Fibroblast of pulmonary artery (primary cell): ENCODE results near the gene CLECL1.

Source experiments
- DNase-seq: peaks from one replicate; pipeline ENCODE4 v3.0.0-alpha.2; 2010; ENCODE audit warnings: low read depth
- H3K4me3 ChIP-seq: replicated peaks from 2 replicates; pipeline ENCODE4 v1.5.1; 2011; ENCODE audit warnings: low read depth, mild to moderate bottlenecking, control low read depth, low read length, moderate library complexity
- TF ChIP-seq, protein P1 (sequence below): IDR thresholded peaks from 2 replicates; pipeline ENCODE4 v1.5.1; 2011; ENCODE audit warnings: mild to moderate bottlenecking, control low read depth, low read length, inconsistent platforms; ENCODE audit errors: missing control alignments

Gene CLECL1

DNA sequence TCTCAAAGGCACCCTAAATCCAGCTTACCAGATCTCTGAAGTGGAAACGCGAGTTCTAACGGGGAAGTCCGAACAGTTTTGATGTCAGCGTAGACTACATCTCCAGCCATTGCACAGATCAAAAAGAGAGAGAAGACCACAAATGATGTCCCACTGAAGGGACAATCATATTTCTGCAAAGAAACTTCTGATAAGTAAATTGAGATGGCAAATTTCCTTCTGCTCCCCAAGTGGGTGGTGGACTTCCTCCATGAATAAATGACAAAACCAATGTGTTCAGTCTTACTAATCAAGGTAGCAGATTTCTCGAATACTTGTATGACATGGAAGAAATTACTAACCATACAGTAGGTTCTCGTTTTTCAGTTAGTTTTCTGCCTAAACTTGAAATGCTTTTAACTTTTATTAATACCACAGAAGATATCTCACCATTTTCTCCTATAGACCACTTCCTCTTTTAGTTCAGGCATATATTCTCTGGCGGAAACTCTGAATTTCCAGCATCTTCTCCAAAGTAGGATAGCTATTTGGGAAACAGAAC is at the start of gene CLECL1:
Gene CLECL1, minus strand, starts transcription at position 177 of the 541 bp plus-strand sequence.
- TF ChIP-seq, protein P1, sequence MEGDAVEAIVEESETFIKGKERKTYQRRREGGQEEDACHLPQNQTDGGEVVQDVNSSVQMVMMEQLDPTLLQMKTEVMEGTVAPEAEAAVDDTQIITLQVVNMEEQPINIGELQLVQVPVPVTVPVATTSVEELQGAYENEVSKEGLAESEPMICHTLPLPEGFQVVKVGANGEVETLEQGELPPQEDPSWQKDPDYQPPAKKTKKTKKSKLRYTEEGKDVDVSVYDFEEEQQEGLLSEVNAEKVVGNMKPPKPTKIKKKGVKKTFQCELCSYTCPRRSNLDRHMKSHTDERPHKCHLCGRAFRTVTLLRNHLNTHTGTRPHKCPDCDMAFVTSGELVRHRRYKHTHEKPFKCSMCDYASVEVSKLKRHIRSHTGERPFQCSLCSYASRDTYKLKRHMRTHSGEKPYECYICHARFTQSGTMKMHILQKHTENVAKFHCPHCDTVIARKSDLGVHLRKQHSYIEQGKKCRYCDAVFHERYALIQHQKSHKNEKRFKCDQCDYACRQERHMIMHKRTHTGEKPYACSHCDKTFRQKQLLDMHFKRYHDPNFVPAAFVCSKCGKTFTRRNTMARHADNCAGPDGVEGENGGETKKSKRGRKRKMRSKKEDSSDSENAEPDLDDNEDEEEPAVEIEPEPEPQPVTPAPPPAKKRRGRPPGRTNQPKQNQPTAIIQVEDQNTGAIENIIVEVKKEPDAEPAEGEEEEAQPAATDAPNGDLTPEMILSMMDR: no peak
- H3K4me3 ChIP-seq: no peak within 1 kb of the TSS
- DNase-seq: no peak

- DNase-seq: no peak
- TF ChIP-seq, protein P1: no peak
- no peak overlapping the region for H3K4me3 ChIP-seq
These were observed 48.5 kb upstream of the CLECL1 start for GRCh38 chr12:9781360-9781759.

DNA sequence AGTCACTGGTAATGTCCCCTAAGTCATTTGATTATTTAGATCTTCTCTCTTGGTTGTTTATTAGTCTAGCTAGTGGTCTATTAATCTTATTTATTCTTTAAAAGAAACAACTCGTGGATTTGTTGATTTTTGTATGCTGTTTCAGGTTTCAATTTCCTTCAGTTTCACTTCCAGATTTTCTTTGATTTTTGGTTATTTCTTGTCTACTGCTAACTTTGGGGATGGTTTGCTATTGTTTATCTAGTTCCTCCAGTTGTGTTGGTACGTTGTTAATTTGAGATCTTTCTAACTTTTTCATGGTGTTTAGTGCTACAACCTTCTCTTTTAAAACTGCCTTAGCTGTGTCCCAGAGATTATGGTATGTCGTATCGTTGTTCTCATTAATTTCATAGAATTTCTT is 46.3 kb upstream of the CLECL1 start:
- no peak for DNase-seq
- TF ChIP-seq, protein P1: no peak
- H3K4me3 ChIP-seq: no peak overlapping the region

DNA sequence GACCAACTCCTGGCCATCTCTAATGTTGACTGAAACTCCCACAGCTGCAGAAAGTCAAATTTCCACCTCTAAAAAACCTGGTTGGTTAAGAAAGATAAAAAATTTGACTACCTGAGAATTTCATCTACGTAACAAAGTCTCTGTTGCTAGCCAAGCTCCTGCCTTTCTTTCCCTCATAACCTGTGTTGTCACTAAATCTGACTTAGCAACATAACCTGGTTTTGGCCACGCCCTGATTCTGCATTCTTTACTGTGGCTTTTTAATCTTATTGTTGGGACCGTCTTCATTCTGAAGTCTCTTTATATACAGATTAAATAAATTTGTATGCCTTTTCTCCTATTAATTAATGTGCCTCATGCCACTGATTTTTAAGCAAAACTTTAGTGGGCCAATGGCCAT is 43.9 kb upstream of the CLECL1 start:
- DNase-seq: no peak
- TF ChIP-seq, protein P1: no peak
- no peak overlapping the region for H3K4me3 ChIP-seq

- H3K4me3 ChIP-seq: no peak overlapping the region
- TF ChIP-seq, protein P1: no peak
- DNase-seq: no peak
These were observed 40.5 kb upstream of the CLECL1 start for GRCh38 chr12:9773216-9773877.

DNA sequence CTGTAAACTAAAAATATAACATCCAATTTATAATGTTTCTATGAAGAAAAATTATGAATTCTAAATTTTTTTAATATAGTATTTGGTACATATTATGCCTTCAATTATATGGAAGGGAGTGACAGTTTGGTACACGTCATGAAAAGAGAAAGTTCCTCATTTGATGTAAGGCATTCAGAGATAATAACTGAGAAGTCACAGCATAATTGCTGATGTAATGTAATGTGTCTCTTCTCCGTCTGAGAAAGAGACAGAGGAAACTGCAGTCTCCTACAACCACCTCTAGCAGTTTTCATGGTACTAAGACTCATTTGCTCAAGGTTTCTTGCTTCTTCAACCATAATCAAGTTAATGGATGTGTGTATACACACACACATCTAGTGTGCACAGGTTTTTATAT is 30.1 kb upstream of the CLECL1 start:
- DNase-seq: no peak
- H3K4me3 ChIP-seq: no peak overlapping the region
- TF ChIP-seq, protein P1: no peak

DNA sequence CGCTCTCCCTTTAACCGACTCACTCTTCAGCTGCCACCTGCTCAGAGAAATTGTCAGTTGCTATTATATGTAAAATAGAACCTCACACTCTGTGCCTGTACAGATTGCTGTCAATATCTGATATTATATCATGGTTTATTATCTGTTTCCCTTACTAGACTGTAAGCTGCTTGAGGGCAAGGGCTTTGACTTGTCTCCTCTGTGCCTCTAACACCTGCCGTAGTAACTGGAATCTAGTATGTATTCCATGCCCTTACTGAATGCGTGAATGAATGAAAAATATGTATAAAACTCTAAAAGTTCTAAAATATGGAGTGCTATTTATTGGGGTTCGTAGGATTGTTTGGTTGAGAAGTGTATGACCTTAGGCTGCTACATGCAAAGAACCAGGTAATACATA is 29.5 kb upstream of the CLECL1 start:
- TF ChIP-seq, protein P1: no peak
- H3K4me3 ChIP-seq: no peak overlapping the region
- DNase-seq: no peak
